ENCODE data around the gene NDNF.

DNA sequence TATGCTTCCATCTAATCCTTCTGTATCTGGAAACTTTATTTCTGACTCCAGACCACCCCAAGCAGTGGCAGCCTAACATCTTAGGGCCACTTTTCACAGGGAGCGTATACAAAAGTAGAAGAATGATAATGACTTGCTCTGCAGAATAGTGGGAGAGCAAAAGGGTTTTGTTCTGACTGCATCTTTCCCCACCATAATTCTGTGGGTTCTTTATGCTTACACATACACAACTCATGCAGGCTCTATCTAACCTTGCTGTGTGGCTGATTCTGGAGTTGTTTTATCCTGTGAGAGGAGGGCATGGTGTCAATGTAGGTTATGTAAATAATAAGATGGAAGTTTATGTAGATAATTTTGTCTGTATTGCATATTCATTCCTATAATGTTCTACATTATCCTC, 42.4 kb upstream of the NDNF start:
- TF ChIP-seq, protein P1, sequence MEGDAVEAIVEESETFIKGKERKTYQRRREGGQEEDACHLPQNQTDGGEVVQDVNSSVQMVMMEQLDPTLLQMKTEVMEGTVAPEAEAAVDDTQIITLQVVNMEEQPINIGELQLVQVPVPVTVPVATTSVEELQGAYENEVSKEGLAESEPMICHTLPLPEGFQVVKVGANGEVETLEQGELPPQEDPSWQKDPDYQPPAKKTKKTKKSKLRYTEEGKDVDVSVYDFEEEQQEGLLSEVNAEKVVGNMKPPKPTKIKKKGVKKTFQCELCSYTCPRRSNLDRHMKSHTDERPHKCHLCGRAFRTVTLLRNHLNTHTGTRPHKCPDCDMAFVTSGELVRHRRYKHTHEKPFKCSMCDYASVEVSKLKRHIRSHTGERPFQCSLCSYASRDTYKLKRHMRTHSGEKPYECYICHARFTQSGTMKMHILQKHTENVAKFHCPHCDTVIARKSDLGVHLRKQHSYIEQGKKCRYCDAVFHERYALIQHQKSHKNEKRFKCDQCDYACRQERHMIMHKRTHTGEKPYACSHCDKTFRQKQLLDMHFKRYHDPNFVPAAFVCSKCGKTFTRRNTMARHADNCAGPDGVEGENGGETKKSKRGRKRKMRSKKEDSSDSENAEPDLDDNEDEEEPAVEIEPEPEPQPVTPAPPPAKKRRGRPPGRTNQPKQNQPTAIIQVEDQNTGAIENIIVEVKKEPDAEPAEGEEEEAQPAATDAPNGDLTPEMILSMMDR (IDR thresholded peaks at IDR 0.05; ENCODE audit: insufficient read depth, low read depth, low read length), result no peak
- TF ChIP-seq EZH2 (IDR thresholded peaks at IDR 0.05; ENCODE audit: insufficient read depth, low read length), result no peak
